NCI-H510A (cell line): ENCODE results near the gene SHC1.
A peak's percentile ranks its signal among the peaks of the same experiment; 100 is the strongest.

Experiments used
- DNase-seq: peaks from one replicate; lab custom pipeline; 2025; lab: John Stamatoyannopoulos, UW

Gene SHC1

DNA sequence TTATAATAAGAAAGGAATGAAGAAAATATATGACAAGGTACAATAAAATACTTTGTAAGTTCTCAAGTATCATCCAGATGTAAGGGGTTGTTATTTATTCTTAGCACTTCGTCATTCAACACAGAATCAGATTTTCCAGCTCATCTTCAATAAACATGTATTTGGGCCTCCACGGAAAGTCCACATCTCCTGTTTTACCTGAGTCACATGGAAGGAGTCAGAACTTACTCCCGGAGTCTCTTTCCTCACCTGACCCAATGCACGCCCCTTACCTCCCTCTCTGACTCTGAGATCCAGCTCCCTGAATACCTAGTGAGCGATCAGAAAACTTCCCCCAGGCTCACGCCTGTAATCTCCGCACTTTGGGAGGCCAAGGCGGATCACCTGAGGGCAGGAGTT, 32.6 kb downstream of the SHC1 start:
- DNase-seq, result no peak

DNA sequence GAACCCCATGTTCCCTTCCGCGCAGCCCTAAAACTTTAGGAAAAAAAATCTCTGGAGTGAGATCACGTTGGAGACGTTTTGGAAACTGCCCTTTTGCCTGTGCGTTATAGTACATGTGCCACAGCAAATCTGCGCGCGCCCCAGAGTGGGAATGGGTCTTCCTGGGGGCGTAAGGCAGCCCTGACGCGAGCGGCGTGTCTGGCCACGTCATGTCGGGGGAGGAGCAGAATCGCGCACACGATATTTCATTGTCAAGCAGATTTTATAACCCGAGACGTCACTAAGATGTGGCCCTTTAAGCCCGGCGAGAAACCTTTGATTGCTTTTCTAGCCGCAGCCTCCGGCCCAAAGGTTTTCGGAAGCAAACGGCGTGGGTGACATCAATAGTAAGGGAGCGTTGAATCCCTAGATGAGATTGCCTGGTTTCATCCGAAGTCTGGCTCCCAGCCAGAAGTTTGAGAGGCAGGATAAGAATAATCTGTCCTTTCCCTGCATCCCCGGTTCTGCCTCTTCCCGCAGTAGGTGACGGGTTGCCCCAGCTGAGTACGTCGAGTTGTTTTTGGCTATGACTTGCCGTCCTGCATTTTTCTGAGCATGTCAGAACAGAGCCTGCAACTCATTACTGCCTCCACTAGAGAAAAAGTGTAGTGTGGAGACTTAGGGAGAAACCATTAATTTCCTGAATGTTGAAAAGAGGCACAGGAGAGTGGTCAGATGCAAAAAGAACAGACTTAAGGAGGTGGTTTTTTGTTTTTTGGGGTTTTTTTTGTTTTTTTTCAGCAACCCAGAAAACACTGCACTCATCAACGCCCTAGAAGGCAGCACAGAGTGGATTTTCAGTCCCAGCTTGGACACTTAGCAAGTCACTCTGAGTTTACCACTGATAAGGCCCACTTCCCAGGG, 33.2 kb downstream of the SHC1 start:
- DNase-seq, result peak; percentile 86

DNA sequence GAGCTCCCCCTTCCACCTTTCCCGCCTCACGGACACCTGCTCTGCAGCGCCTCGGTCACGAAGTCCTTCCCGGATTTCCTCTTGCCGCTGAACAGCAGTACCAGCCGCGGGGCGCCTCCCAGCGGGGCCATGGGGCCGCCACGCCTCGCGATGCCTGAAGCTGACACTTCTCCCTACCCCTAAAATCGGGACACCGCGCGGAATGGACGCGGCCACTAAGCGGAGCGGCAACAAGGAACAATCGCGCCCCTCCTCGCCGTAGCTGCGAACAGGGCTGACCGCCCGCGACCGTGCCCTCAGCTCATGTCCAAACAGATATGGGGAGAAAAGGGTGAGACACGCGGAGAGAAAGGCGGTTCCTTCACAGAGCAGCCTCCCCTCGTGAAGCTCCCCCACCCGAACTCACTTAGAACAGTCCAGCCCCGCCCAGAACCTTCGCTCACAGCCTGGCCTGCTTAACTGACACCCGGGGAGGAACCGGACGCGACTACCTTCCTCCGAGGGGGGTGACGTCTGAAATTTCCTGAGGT, 33.9 kb downstream of the SHC1 start, which contains the start of gene PMVK:
Gene PMVK (minus strand): TSS at position 165 of the 530 bp plus-strand sequence. CDS start 34 bp downstream, at position 131.
- peak; percentile 93 for DNase-seq

DNA sequence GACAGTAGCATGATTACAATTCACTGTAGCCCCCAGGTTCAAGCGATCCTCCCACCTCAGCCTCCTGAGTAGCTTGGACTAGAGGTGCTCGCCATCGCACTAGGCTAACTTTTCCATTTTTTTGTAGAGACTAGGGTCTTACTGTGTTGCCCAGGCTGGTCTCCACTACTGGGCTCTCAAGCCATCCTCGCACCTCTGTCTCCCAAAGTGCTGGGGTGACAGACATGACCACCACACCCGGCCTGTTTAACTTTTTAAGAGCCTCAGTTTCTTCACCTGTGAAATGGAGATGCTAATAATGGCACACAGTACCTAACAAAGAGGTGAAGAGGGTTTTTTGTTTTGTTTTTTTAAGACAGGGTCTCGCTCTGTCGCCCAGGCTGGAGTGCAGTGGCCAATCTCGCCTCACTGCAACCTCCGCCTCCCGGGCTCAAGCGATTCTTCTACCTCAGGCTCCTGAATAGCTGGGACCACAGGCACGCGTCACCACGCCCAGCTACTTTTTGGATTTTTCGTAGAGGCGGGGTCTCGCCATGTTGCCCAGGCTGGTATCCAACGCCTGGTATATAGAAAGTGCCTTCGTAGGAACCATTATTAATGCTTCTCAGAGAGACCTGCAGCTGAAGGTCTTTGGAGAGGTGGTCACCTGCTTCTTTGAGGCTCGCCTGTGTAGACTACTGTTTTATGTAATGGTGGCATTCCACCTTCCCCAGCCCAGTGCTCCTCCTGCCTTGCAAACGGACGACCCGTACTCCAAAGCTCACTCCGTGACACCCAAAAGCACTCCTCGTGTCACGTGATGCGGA, 34.6 kb downstream of the SHC1 start:
- no peak for DNase-seq

DNA sequence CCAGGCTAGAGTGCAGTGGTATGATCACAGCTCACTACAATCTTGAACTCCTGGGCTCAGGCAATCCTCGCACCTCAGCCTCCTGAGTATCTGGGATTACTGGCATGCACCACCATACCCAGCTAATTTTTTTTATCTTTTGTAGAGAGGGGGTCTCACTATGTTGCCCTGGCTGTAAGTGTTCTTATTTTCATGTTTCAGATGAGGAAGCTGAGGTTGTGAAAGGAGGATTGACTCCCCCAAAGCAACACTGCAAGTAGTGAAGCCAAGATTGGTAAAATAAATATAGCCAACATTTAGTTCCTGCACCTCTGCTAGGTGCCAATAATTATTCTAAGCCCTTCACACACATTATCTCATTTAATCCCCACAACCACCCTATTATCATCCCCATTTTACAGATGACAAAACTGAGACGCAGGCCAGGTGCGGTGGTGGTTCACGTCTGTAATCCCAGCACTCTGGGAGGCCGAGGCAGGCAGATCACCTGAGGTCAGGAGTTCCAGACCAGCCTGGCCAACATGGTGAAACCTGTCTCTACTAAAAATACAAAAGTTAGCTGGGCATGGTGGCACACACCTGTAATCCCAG, 36.1 kb downstream of the SHC1 start:
- no peak for DNase-seq

DNA sequence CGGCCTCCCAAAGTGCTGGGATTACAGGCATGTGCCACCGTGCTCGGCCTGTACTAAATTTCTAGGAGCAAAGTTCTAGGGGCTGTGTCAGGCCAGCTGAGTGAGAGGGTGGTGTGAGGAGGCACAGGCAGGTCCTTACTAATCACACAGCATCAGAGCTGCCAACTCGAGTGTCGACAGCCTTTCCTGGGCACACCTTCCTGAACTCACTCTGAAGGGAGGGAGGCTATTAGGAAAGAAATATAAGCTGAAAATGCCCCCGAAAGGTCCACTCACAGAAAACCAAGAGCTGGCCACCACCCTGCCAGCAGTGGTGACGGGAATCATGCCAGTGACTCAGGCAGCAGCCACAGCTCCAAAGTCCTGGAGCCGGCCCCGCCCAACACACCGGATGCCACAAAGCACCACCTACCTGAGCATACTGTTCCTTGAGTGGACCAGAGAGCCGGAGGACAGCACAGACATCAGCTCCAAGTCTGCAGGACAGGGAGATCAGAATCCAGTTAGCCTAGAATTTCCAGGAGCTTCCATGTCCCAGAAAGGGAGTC, 38.5 kb downstream of the SHC1 start:
- DNase-seq, result no peak

DNA sequence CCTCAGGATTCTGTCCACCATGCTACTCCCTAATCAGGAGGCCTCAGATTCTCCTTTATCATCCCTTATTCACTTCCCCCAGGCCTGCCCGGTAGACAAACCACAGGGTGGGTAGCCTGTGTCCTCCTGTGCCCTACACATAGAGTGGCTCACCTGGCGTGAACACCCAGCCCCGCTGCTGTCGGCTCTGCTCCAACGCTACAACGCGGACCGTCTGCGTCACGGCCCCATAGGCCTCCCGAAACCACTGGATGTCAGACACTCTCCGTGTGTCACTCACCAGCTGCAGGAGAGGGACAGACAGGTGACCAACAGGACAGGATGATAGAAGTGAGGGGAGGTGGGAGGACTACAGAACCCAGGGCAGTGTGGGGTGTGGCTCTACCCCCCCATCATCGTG, 44.3 kb downstream of the SHC1 start:
- DNase-seq, result no peak

DNA sequence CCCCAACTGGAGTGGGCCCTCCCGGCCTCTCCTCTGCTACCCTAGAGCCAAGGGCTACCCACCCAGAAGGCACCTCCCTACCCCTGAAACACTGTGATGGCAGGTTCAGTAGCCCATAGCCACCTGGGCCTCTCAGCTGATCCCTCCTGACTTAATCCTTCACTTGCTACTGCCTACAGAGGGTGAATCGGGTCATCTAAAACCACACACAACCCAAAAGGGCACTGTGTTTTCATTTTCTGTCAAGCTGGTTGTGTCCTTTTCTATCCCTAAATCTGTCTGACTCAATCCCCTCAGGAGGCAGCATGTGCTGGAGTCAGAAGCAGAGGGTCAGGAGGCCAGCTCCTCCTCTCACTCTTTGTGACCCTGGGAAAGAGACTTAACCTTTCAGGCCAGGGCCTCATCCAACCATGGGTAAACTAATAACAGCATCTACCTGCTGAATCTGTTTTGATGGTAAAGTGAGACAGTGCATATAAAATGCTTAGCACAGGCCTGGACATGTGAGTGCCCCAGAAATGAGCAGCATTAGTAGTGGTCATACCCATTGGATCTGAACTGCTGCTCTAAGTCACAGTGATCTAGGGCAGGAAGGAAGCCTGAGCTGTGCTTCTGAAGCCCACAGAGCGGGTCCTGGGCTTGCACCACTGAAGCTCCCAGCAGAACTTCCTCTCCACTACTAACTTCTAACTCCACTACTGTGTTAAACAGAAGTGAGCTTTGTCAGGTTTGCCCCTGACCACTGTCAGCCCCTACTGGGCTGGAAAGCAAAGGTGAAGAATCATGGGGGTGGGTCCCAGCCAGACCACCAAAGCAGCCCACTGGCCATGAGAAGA, 45.0 kb downstream of the SHC1 start:
- DNase-seq, result no peak

DNA sequence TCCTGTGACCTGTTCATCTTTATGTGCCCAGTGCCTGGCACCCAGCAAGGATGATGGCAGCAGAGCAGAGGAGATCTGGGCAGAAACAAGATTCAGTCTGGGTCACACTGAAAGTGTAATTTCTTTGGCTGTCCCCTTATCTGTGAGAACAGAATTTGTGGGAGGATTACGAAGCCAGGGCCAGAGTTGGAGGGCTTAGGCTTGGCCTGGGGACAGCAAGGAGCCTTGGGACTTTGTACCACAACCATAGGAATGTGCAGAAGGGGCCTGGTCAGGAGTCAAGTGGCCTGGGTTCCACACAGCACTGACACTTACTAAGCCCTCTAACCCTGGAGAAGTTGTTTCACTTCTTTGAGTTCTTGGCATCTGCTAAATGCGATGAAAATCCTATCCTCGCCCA, 46.9 kb downstream of the SHC1 start:
- no peak for DNase-seq

DNA sequence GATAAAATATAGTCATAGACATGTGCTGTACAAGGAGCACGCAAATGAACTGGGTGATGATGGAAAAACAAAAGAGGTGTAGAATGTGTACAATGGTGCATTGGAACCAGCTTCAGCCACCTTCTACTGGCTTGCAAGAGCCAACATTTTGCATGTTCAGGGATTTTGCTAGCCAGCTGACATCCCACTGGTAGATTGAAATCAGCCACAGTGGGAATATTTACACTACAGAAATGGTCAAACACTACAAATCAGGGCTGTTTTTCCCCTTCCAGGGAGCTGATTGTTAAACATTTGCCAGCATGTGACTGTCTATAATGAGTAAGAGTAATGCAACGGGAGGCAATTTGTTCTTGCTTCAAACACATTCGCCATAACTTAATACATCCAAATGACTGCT, 57.3 kb downstream of the SHC1 start:
- no peak for DNase-seq

DNA sequence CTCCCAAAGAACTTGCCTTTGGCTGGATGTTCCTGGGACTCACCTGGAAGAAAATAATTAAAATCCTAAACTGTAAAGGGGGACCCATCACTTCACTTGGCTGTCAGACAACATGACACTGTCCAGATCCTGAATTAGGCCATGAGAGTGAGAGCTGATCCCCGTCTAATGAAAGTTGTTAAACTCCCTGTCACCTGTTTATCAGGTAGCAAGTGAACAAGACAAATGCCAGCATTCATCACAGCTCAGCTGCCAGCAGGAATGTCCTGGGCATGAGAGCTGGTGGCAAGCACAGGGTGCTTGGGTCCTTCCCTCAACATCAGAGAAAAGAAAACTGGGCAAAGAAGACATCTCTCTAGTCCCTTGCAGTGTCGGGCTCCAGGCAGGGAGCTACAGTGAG, 57.8 kb downstream of the SHC1 start:
- DNase-seq, result no peak
